ENCODE data around the gene ANAPC2.
"Not testable (repeated sequence)": the region's sequence is repeated elsewhere in the genome, so short reads cannot be mapped to it uniquely, and the experiment has no call there.

DNA sequence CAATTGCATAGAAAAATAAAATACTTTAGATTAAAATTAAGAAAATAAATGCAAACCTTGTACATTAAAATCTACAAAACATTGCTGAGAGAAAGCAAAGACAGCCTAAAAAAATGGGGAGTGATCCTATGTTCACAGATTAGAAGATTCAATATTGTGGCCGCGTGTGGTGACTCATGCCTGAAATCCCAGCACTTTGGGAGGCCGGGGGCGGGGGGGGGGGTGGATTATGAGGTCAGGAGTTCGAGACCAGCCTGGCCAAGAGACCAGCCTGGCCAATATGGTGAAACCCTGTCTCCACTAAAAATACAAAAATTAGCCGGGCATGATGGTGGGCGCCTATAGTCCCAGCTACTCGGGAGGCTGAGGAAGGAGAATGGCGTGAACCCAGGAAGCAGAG lies 53.2 kb downstream of the ANAPC2 start:
- TF ChIP-seq, protein P1, sequence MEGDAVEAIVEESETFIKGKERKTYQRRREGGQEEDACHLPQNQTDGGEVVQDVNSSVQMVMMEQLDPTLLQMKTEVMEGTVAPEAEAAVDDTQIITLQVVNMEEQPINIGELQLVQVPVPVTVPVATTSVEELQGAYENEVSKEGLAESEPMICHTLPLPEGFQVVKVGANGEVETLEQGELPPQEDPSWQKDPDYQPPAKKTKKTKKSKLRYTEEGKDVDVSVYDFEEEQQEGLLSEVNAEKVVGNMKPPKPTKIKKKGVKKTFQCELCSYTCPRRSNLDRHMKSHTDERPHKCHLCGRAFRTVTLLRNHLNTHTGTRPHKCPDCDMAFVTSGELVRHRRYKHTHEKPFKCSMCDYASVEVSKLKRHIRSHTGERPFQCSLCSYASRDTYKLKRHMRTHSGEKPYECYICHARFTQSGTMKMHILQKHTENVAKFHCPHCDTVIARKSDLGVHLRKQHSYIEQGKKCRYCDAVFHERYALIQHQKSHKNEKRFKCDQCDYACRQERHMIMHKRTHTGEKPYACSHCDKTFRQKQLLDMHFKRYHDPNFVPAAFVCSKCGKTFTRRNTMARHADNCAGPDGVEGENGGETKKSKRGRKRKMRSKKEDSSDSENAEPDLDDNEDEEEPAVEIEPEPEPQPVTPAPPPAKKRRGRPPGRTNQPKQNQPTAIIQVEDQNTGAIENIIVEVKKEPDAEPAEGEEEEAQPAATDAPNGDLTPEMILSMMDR (IDR thresholded peaks at IDR 0.05), result not testable (repeated sequence)
- not testable (repeated sequence) for TF ChIP-seq POLR2A (IDR thresholded peaks at IDR 0.05)
